SU-DHL-6 (cell line): Measurements from ENCODE around the gene DUSP5.

Experiments used
- H2AFZ ChIP-seq: fragments of 200-600 bp; sonication (generic); 2 replicates; pipeline ENCODE4 v1.6.1; 2014; ENCODE audit warnings: low read depth, mild to moderate bottlenecking, moderate library complexity, mixed read lengths, antibody characterized with exemption, low read length; ENCODE audit not compliant: severe bottlenecking
- H3F3A ChIP-seq: fragments of 200-600 bp; shearing (Covaris generic); 2 replicates; pipeline ENCODE4 v1.6.0; 2016; ENCODE audit warnings: antibody characterized with exemption, mild to moderate bottlenecking; ENCODE audit not compliant: insufficient read depth
- H3K27ac ChIP-seq: fragments of 200-600 bp; sonication (generic); 2 replicates; pipeline ENCODE4 v1.5.1; 2016; ENCODE audit warnings: low read depth, mild to moderate bottlenecking, low read length, moderate library complexity, mixed read lengths
- H3K27me3 ChIP-seq: fragments of 200-600 bp; sonication (generic), shearing (Covaris generic); 2 replicates; pipeline ENCODE4 v1.6.0; 2014; ENCODE audit warnings: mild to moderate bottlenecking, low read length
- H3K36me3 ChIP-seq: fragments of 200-600 bp; sonication (generic); 2 replicates; pipeline ENCODE4 v1.6.1; 2014; ENCODE audit warnings: mild to moderate bottlenecking, low read length, mixed read lengths
- H3K4me2 ChIP-seq: fragments of 300-600, 200-600 bp; shearing (Covaris generic), sonication (generic); 2 replicates; pipeline ENCODE4 v1.6.0; 2014; ENCODE audit warnings: low read length, low read depth, mild to moderate bottlenecking; ENCODE audit not compliant: poor library complexity, severe bottlenecking
- H3K4me3 ChIP-seq: fragments of 200-600 bp; sonication (generic); 2 replicates; pipeline ENCODE4 v1.5.1; 2014; ENCODE audit warnings: antibody characterized with exemption, low read length, mild to moderate bottlenecking, mixed read lengths; ENCODE audit not compliant: insufficient read depth, poor library complexity, severe bottlenecking
- H3K79me2 ChIP-seq: fragments of 200-600 bp; sonication (generic); 2 replicates; pipeline ENCODE4 v1.6.1; 2014; ENCODE audit warnings: mild to moderate bottlenecking, low read length, moderate library complexity; ENCODE audit not compliant: insufficient read depth
- H3K9ac ChIP-seq: fragments of 200-600 bp; sonication (generic); 2 replicates; pipeline ENCODE4 v1.7.0; 2014; ENCODE audit warnings: mild to moderate bottlenecking, low read length
- H3K9me2 ChIP-seq: fragments of 200-600 bp; sonication (generic); replicated peaks from 2 replicates; pipeline ENCODE4 v1.6.1; 2014; ENCODE audit warnings: low read length; ENCODE audit not compliant: insufficient read depth
- H3K9me3 ChIP-seq: fragments of 200-600 bp; sonication (generic); 2 replicates; pipeline ENCODE4 v1.6.1; 2014; ENCODE audit warnings: low read length, mixed read lengths; ENCODE audit not compliant: insufficient read depth
- H4K20me1 ChIP-seq: fragments of 200-600 bp; sonication (generic); 2 replicates; pipeline ENCODE4 v1.6.1; 2014; ENCODE audit warnings: low read depth, mild to moderate bottlenecking, antibody characterized with exemption, low read length, moderate library complexity, mixed read lengths
- CTCF ChIP-seq: fragments of 200-600 bp; sonication (generic); IDR thresholded peaks from one replicate; pipeline ENCODE4 v1.5.1; 2017; ENCODE audit warnings: antibody characterized with exemption, mild to moderate bottlenecking, low read length, moderate library complexity; ENCODE audit not compliant: insufficient read depth, poor library complexity, severe bottlenecking
- EZH2phosphoT487 ChIP-seq: fragments of 200-600 bp; sonication (generic), shearing (Covaris generic); conservative IDR thresholded peaks from 2 replicates; pipeline ENCODE4 v1.6.1; 2018; ENCODE audit warnings: mild to moderate bottlenecking, antibody characterized with exemption, low read length, moderate library complexity, mixed read lengths

Gene DUSP5

GRCh38 chr10:110456046-110456445 is 41.7 kb upstream of the DUSP5 start:
- no peaks in the 10 kb centered on the region for H3K79me2 ChIP-seq

GRCh38 chr10:110456523-110457091 is 41.1 kb upstream of the DUSP5 start:
- Histone ChIP-seq H3K27ac (no peak overlapping the region), H3K4me3 (no peak overlapping the region), H2AFZ (no peak overlapping the region), H3K36me3 (no peaks in the 10 kb centered on the region), H3K4me2 (no peak overlapping the region), H3F3A (peaks cover 25% of the 10 kb centered on the region), H3K9ac (no peak overlapping the region), H4K20me1 (no peaks in the 10 kb centered on the region), H3K9me3 (no peaks in the 10 kb centered on the region), H3K79me2 (no peaks in the 10 kb centered on the region), H3K27me3 (no peaks in the 10 kb centered on the region), H3K9me2 (no peaks in the 10 kb centered on the region)
- TF ChIP-seq EZH2phosphoT487 (no peak), CTCF (no peak)

More at GRCh38 chr10:110456046-110456445, 41.7 kb upstream of the DUSP5 start:
- H3F3A ChIP-seq: peaks cover 20% of the 10 kb centered on the region
- no peaks in the 10 kb centered on the region for H3K36me3 ChIP-seq
- H3K4me2 ChIP-seq: no peak overlapping the region
- H3K27me3 ChIP-seq: no peaks in the 10 kb centered on the region
- H2AFZ ChIP-seq: no peak overlapping the region
- no peaks in the 10 kb centered on the region for H4K20me1 ChIP-seq
- H3K27ac ChIP-seq: no peak overlapping the region
- H3K4me3 ChIP-seq: no peak overlapping the region
- H3K9ac ChIP-seq: peak overlapping the region; percentile 12; the same call in 1 of the 2 replicates
- no peaks in the 10 kb centered on the region for H3K9me2 ChIP-seq
- TF ChIP-seq CTCF (no peak), EZH2phosphoT487 (no peak)
- H3K9me3 ChIP-seq: no peaks in the 10 kb centered on the region

- TF ChIP-seq CTCF: no peak
- H3K36me3 ChIP-seq: no peaks in the 10 kb centered on the region
- no peaks in the 10 kb centered on the region for H4K20me1 ChIP-seq
- H3K27ac ChIP-seq: peak overlapping the region; percentile 65
- peaks cover 26% of the 10 kb centered on the region for H3F3A ChIP-seq
- no peak overlapping the region for H3K4me3 ChIP-seq
- H3K4me2 ChIP-seq: peak overlapping the region; percentile 30
- H3K9me3 ChIP-seq: no peaks in the 10 kb centered on the region
- H3K9ac ChIP-seq: no peak overlapping the region
- H3K9me2 ChIP-seq: no peaks in the 10 kb centered on the region
- no peaks in the 10 kb centered on the region for H3K27me3 ChIP-seq
- H2AFZ ChIP-seq: no peak overlapping the region
- H3K79me2 ChIP-seq: no peaks in the 10 kb centered on the region
Observed at GRCh38 chr10:110457851-110458250, 39.9 kb upstream of the DUSP5 start.
